HG03457 (cell line): Measurements from ENCODE around the gene SSC5D.

Experiments used
- ATAC-seq: cut with Tn5 transposase; IDR thresholded peaks from one replicate; pipeline ENCODE4 v1.9.1; 2021; ENCODE audit warnings: moderate number of reproducible peaks; ENCODE audit not compliant: unreplicated experiment

The SSC5D gene

DNA sequence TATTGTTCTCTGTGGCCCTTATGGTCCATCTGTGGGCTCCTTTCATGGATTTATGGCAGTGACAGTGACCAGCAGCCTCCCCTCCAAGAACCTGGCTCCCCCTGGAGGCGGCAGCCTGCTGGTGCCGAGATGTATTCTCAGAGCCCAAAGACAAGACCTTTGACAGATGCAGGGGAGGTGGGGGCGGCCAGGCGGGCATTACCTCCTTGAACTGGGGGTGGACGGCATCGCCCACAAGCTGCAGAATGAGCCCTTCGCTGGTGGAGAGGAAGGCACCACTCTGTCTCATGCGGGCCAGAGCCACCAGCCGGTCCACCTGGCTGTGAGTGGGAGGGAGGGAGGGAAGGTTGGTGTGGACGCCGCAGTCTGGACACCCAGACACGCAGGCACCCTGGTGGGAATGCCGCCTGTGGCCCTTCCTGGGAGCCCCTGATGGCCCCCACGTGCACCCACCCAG, 33.4 kb upstream of the SSC5D start:
- no peak for ATAC-seq

DNA sequence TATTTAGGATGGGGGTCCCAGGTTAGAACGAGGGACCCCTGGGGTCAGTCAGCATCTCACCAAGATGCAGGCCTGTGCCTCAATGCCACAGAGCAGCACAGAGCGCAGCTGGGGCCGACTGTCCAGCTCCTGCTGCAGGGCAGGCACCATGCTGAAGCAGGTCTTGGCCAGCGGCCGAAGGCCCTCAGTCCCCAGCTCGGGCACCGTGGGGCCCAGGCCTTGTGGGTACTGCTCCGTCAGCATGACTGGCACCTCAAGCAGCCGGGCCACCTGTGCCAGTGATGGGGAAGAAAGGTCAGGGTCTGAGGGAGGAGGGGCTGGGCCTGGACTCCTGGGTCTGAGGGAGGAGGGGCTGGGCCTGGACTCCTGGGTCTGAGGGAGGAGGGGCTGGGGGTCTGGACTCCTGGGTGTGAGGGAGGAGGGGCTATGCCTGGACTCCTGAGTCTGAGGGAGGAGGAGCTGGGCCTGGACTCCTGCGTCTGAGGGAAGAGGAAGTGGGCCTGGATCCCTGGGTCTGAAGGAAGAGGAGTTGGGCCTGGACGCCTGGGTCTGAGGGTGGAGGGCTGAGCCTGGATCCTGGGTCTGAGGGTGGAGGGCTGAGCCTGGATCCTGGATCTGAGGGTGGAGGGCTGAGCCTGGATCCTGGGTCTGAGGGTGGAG, 32.5 kb upstream of the SSC5D start:
- no peak for ATAC-seq

DNA sequence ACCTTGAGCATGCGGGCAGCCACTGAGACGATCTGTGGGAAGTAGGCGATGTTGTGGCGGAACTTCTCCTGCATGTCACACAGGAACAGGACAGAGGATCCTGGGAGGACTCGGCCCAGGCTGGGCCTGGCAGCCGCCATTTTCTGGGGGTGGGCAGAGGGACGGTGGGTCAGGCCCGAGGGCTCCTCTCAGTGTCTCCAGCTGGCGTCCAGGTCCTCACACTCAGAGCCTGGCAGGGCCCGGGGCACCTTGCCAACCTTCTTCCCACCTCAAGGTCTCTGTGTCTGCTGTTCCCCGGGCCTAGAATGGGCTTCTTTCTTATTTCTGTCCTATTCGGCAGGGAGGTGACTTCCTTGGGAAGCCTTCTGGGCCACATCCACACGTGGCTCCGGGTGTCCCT, 31.9 kb upstream of the SSC5D start:
- ATAC-seq: no peak

DNA sequence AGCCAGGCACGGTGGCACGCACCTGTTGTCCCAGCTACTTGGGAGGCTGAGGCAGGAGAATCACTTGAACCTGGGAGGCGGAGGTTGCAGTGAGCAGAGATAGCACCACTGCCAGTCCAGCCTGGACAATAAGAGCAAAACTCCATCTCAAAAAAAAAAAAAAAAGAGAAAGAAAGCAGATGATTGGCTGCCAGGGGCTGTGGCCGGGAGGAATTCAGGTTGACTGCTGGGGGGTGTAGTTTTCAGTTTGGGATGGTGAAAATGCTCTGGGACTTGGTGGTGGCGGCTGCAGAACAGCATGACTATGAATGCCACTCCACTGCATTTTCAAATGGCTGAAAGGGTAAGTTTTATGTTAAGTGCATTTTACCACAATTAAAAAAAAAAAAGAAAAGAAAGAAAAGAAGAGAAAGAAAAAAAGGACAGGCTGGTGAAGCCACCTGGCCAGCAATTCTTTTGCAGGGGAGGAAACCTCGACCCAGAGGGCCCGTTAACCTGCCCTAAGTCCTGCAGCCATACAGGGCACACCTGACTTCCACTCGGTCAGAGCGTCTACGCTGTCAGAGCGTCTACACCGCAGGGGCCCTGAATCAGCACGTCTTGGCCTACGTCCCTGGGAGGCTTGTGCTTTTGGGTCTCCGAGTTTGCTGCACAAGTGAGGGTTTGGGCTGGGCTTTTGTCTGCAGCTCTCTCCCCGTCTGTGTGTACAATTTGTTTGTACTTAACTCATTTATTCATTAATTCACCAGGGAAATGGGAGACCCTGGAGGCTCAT, 30.4 kb upstream of the SSC5D start:
- ATAC-seq: no peak

DNA sequence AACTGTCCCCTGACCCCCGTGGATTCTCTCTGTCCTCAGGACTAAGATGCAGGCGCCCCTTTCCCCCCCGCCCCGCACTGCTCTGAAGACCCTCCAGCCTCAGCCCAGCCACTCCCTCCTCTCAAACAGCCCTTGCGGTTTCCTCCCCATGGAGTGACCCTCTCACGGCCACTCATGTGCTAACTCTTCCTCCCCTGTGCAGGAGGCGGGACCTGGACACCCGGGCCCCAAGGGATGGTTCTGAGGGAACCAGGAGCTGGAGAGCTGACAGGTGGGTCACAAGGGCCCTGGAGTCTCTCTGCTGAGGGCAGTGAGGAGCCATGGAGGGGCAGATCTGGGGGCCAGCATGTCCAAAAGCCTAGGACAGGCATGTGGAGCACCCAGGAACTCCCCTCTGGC, 28.7 kb upstream of the SSC5D start:
- ATAC-seq: no peak

DNA sequence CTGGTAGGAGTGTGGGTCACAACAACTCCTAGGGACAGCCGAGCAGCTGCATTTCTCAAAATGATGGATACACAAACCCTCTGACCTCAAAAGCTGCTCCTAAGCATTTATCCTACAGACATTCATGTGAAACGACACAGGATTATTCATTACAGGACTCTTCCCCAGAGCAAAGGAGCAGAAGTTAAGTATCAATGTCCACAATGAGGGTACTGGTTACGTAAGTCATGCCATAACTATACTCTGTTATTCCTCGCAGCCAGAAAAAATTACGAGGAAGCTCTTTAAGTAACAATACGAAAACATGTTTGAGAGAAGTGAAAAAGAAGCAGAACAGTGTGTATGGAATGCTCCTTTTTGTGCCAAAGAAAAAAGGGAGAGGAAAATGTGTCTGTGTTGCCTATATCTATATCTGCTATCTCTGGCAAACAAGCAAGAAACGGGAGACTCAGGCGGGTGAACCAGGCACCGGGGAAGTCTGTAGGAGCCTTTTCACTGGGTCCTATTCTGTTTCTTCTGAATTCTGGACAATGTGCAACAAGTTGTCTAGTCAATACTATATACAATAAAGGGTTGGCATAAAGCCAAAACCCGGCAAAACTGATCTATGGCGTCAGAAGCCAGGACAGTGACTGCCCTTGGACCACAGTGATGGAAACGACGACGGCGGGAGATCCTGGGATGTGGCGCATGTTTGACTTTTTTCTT, 28.1 kb upstream of the SSC5D start:
- ATAC-seq: no peak

DNA sequence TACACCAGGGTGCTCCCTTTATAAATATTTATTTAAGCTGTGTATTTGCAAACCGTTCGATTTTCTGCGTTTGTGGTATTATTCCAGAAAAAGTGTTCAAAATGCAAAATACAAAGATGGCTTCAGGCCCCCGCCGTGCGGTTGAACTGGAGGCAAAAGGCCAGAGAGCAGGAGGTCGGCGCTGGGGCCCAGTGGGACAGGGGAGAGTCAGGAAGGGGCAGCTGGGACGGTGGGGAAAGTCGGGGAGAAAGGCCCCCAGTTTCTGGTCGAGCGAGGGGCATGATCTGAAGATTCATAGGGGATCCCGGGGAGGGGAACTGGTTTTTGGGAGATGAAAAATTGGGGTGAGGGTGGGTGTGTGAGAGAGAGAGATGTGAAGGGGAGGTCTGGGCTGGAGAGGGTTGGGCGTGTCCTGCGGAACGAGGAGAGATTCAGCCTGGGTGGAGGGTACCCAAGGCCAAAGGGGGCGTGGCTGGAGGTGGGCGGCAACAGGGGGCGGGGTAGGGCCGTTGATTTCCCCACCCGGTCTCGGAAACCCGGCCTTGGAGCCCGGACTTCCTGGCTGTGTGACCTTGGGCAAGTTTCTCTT, 27.5 kb upstream of the SSC5D start:
- no peak for ATAC-seq

DNA sequence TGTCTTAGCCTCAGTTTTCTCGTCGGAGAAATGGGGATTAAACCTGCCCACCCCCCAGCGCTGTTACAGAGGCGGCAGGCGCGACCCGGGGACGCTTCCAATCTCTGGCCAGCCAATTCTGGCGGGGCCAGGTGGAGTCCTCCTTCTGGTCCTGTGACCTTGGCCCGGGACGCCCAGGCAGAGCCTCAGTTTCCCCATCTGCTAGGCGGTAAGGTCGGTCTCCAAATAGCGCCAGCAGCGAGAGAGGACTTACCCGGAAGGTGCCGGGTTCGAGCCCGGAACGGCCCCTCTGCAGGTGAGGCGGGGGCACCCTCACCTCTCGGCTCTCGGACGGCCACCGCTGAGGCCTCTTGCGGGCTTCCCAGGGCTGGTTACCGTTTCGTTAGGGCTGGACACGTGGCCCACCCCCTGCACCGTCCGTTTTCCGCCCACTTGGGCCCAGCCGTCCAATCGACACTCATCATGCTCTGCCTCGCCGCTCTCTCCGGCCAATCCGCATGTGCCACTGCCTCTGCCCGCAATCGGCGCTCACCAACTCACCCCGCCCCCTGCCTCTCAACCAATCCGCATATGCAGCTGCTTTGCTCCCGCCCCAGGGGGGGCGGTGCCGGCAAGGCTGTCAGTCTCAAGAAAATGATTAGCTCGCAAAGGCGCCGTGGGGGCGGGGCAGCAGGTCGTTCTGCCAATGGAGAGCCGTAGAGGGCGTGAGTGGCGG, 26.8 kb upstream of the SSC5D start, which contains the start of gene ISOC2:
Gene ISOC2, minus strand, starts transcription at position 384 of the 715 bp plus-strand sequence. CDS start 5,156 bp downstream, outside the sequence.
- ATAC-seq: peak; percentile 72

DNA sequence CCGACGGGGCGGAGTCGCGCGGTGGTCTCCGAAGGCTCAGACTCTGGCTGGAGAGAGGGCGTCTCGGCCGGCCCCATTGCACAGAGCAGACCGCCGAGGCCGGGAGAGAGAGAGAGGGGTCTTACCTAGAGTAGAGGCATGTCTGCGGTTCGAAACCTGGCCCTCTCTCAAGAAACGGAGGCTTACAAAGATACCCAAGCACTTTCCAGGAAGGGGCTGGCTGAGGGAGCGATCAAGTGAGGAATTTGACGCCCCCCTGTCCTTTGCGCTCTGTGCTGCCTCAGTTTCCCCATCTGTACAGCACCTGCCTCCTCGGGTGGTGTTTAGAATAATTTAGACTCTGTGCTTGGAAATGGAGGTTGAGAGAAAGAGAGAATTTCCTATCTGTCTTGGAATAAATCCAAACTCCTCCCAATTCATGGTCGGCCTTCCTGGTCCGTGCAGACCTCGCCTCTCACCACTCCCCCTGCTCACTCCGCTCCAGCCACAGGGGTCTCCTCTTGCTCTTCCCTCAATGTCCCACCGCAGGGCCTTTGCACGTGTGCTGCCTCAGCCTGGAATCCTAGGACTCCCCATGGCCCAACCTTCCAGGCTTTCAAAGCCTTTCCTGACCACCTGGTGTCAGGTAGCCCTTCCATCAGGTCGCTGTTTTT, 26.1 kb upstream of the SSC5D start:
- no peak for ATAC-seq

DNA sequence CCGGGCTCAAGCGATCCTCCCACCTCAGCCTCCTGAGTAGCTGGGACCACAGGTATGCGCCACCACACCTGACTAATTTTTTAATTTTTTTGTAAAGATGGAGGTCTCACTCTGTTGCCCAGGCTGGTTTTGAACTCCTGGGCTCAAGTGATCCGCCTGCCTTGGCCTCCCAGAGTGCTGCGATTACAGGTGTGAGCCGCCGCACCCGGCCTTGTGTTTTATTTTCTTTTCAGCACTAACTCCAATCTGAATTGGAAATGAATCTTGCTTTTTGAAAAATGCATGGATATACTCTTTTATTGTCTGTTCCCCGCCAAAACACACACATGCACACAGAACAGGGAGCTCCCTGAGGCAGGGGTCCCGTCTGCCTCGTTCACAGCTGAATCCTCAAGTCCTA, 25.5 kb upstream of the SSC5D start:
- no peak for ATAC-seq

DNA sequence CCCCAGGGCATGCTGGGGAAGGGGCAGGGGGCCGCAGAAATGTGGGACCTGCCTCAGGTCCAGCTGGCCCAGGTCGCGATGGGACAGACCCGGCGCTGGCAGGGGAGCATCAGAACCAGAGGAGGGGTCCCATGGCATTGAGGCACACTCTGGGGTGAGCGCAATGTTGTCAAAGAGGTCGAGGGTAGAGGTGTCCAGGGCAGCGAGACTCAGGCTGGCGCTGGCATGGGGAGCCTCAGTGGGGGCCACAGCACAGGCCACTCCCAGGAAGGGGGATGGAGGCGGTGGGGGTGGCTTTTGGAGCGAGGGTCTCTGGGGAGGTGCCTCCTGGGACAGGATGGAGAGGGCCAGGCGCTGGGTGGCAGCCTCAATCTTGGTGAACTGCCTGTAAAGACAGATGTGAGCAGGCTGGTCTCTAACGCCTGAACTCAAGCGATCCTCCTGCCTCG, 24.6 kb upstream of the SSC5D start:
- no peak for ATAC-seq

DNA sequence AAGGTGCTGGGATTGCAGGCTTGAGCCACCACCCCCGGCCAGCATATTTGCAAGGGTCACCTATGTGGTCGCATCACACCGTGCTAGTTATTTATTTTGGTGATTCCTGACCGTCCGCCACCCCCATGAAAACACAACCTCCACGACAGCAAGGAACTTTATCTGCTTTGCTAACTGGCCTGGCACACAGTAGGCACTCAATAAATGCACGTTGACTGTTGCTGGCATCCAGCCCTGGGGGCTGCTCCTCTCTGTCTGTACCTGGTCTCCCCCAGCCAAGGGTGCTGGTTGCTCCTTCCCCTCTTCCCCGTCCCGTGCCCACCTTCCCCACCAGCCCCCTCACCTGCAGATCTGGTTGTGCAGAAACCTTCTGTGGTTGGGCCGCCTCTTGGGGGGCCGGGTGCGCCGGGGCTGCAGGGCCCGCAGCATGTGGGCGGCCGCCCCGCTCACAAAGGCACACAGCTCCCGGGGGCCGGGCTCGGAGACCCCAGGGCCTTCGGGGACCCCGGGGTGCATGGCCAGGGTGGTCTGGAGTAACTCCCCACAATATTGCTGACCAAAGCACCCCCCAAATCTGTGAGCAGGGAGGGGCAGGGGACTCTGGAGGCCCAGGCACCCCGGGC, 24.1 kb upstream of the SSC5D start:
- ATAC-seq: no peak

DNA sequence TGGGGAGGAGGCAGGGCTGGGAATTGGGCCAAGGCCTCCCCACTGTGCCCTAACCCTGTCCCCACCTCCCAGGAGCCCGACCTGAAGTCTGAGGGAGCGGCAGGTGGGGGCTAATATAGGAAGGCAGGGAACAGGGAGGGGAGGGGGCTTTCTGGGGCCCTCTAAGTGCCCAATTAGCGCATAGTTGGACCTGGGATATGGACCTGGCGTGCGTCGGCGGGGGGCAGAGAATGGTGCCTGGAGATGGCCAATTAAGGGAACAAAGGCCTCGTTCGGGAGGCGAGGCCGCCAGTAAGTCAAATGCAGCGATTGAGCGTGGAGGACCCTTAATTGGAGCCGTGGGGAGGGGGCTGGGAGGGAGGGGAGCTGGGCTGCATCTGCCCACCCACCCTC, 23.6 kb upstream of the SSC5D start, which contains the start of gene C19orf85:
Gene C19orf85, minus strand, starts transcription at position 90 of the 393 bp plus-strand sequence. CDS start 197 bp downstream, outside the sequence.
- no peak for ATAC-seq

DNA sequence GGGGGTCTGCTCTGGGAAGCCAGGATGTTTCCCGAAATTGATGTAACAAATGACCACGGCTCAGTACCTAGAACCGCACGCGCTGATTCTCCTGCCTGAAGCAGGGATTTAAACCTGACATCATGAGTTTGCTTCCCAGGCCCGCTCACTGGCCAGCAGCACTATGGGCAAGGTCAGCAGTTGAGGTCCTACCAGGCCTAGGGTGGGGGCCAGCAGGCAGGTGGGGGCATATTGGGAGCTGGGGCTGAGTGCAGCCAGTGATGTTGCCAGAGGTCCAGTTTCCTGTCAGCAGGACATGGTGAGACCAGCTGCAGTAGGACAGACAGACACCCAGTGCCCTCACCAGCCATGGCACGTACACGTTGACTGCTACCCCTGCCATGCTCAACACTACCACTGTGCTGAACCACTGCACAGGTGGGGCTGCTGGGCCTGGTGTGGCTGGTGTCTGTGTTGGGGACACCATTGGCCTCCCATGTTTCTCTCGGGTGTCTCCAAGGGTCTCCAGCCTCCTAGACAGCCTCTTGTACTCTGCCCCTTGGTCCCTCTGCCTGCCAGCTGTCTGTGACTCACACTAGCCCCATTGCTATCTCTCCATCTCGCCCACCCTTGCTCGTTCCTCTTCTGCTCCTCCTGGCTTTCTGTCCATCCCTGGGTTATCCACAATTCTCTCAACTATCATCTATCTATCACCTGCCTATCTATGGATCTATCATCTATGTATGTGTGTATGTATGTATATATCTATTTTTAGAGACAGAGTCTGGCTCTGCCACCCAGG, 22.6 kb upstream of the SSC5D start:
- ATAC-seq: no peak

DNA sequence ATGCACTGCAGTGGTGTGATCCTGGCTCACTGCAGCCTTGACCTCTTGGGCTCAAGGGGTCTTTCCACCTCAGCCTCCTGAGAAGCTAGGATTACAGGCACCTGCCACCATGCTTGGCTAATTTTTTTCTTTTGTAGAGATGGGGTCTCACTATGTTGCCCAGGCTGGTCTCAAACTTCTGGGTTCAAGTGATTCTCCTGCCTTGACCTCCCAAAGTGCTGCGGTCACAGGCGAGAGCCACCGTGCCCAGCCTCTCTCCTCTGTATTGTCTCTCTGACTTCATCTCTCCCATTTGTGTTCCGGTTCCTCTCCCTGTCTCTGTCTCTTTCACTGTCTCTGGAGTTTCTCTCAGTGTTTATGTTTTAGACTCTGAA, 22.0 kb upstream of the SSC5D start:
- no peak for ATAC-seq

DNA sequence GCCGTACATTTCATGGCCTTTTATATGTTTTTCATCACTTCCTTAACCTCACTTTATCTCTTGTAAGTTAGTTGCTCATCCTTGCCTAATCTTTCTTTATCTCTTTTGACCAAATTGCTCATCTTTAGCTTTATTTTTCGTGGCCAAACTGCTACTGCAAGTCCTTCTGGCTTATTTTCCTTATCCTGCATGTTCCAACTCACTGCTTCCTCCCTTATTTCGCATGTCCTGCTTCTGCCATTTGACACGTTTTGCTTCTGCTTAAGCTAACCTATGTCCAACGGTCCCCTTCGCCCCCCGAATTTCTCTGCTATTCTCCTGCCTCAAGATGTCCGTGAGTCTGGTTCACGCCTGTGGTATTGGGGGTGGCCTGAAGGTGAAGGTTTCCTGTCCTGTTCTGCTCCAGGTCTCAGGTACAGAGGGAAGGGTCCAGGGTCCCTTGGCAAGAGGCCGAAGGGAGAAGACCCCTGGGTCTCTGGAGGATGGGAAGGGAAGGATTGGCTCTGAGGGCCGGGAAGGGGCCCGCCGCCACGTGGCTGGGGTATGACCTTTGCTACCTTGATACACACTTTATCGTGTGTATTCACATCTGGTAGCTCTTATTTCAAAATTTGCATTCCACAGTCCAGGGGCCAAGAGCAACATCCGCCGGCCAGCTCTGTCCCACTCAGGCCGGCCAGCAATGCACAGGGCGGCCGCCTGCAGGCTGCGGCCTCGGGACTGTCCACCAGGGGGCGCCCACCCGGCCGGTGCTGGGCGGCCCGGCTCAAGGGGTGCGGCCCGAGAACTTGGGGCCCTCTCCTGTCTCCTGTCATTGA, 20.8 kb upstream of the SSC5D start:
- no peak for ATAC-seq

DNA sequence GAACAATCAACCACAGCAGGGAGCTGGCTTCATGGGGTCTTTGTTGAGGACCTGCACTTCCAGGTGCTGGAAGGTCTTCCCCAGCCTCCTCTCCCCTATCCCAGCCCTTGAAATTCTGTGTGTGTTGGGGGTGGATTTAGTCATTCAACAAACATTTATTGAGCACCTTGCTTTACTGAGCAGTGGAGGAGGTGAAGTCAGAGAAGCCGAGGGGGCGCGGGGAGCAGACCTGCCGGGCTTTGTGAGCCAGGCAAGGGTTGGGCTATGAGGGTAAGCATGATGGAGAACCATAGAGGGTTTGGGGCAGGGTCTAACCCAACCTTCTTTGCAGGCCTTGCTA, 20.2 kb upstream of the SSC5D start:
- no peak for ATAC-seq

DNA sequence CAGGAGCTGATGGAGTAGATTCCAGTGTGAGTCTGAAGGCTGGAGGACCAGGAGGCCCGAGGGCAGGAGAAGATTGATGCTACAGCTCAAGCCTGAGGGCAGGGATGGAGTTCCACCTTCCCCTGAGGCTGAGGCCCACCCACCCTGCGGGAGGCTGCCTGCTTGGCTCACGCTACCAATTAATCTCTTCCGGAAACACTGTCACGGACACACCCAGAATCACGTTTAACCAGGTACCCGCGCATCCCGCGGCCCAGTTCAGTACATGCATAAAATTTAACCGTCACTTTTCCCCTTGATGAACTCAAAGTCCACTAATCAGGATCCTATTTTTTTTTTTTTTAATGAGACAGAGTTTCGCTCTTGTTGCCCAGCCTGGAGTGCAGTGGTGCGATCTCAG, 17.0 kb upstream of the SSC5D start:
- ATAC-seq: no peak
